Measurements from ENCODE around the gene ADCYAP1R1.

DNA sequence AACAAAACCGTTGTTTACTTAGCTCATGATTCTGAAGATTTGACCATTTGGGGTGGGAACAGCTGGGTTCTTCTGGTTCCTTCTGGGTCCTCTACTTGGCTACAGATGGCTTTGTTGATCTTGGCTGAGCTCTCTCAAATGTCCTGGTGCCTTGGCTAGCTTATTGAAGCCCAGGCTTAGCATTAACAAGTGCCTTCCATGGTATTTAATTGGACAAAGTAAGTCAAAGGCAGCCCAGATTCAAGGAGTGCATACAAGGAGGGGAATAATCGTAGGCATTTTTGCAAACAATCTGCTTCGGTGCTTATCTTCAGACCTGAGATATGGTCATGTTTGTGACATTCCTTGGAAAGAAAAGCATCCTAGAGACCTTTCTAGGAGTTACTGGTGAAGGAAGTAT, 81.4 kb downstream of the ADCYAP1R1 start:
- TF ChIP-seq SUZ12 (IDR thresholded peaks at IDR 0.05; ENCODE audit: low read length): no peak
- no peak for TF ChIP-seq POLR2AphosphoS5 (IDR thresholded peaks at IDR 0.05; ENCODE audit: low read depth, low read length)
- TF ChIP-seq, protein P1, sequence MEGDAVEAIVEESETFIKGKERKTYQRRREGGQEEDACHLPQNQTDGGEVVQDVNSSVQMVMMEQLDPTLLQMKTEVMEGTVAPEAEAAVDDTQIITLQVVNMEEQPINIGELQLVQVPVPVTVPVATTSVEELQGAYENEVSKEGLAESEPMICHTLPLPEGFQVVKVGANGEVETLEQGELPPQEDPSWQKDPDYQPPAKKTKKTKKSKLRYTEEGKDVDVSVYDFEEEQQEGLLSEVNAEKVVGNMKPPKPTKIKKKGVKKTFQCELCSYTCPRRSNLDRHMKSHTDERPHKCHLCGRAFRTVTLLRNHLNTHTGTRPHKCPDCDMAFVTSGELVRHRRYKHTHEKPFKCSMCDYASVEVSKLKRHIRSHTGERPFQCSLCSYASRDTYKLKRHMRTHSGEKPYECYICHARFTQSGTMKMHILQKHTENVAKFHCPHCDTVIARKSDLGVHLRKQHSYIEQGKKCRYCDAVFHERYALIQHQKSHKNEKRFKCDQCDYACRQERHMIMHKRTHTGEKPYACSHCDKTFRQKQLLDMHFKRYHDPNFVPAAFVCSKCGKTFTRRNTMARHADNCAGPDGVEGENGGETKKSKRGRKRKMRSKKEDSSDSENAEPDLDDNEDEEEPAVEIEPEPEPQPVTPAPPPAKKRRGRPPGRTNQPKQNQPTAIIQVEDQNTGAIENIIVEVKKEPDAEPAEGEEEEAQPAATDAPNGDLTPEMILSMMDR (IDR thresholded peaks at IDR 0.05; ENCODE audit: control extremely low read depth in 1 of 3, insufficient read depth in 1 of 3, low read depth in 1 of 3, low read length in 3 of 3): no peak
- no peak for TF ChIP-seq EZH2 (IDR thresholded peaks at IDR 0.05; ENCODE audit: low read depth, low read length, severe bottlenecking)
- no peak for TF ChIP-seq SP1 (IDR thresholded peaks at IDR 0.05; ENCODE audit: low read depth, low read length)
- no peak for TF ChIP-seq POLR2A (IDR thresholded peaks at IDR 0.05; ENCODE audit: control extremely low read depth in 1 of 2, low read depth in 2 of 2, low read length in 2 of 2)
